Coronary artery (tissue), 2 donors: ENCODE measurements around the gene SEPTIN1.

ENCODE experiments used
- DNase-seq: peaks from one replicate; pipeline ENCODE4 v3.0.0-alpha.2; 2017; ENCODE audit warnings: low spot score
- H3K27ac ChIP-seq, 2 donors: fragments of 200-600 bp; sonication (generic); one replicate each; pipeline ENCODE4 v1.5.1; 2016 to 2019
- H3K4me3 ChIP-seq: fragments of 200-600 bp; sonication (generic); 2 replicates; pipeline ENCODE4 v1.5.1; 2016; ENCODE audit warnings: mild to moderate bottlenecking, moderate library complexity
- TF ChIP-seq, protein P1 (sequence below): fragments of 200-600 bp; sonication (generic); IDR thresholded peaks from one replicate; pipeline ENCODE4 v1.5.1; 2019; ENCODE audit warnings: antibody characterized with exemption

Gene SEPTIN1

DNA sequence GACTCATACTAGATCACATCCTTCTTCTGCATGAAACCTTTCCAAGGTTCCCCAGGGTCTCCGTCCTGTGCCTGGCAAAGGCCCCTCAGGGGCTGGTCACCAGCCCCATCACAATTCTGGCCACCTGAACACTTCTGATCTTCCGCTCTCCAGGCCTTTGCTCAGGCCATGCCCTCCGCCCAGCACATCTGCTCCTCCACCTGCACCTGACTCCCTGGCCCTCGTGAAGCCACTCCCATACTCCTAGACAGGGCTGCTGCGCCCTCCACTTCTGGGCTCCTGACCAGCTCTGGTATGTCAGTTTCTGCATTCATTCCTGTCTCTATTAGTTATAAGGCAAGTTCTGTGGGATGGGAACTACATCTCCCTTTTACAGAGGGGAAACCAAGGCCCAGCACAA lies 9.6 kb downstream of the SEPTIN1 start:
- Histone ChIP-seq H3K4me3 (no peak overlapping the region), H3K27ac (no peak overlapping the region)
- DNase-seq, result no peak
- TF ChIP-seq, protein P1, sequence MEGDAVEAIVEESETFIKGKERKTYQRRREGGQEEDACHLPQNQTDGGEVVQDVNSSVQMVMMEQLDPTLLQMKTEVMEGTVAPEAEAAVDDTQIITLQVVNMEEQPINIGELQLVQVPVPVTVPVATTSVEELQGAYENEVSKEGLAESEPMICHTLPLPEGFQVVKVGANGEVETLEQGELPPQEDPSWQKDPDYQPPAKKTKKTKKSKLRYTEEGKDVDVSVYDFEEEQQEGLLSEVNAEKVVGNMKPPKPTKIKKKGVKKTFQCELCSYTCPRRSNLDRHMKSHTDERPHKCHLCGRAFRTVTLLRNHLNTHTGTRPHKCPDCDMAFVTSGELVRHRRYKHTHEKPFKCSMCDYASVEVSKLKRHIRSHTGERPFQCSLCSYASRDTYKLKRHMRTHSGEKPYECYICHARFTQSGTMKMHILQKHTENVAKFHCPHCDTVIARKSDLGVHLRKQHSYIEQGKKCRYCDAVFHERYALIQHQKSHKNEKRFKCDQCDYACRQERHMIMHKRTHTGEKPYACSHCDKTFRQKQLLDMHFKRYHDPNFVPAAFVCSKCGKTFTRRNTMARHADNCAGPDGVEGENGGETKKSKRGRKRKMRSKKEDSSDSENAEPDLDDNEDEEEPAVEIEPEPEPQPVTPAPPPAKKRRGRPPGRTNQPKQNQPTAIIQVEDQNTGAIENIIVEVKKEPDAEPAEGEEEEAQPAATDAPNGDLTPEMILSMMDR, result no peak

DNA sequence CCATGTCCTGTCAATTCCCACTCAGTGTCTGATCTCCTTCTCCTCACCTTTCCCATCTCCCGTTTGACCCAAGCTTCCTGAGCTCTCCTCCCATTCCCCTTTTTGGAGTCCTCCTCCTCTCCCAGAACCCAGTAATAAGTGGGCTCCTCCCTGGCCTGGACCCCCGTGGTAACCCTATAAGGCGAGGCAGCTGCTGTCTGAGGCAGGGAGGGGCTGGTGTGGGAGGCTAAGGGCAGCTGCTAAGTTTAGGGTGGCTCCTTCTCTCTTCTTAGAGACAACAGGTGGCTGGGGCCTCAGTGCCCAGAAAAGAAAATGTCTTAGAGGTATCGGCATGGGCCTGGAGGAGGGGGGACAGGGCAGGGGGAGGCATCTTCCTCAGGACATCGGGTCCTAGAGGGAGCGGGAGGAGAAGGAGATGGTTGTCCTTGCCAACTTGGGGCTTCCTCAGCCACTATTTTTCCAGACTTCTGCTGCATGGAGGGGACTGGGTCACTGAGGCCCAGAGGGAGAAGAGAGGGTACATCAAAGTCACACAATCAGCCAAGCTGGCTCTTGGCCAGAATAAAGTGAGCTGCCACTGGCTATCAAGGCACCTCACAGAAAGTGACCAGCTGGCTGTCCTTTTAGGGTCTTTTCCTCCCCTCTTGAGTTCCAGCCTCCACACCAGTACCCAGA lies 10.2 kb downstream of the SEPTIN1 start:
- DNase-seq, result no peak
- Histone ChIP-seq H3K27ac (peak overlapping the region in 1 of 2 donors; percentile 96), H3K4me3 (no peak overlapping the region)
- TF ChIP-seq, protein P1, result no peak

DNA sequence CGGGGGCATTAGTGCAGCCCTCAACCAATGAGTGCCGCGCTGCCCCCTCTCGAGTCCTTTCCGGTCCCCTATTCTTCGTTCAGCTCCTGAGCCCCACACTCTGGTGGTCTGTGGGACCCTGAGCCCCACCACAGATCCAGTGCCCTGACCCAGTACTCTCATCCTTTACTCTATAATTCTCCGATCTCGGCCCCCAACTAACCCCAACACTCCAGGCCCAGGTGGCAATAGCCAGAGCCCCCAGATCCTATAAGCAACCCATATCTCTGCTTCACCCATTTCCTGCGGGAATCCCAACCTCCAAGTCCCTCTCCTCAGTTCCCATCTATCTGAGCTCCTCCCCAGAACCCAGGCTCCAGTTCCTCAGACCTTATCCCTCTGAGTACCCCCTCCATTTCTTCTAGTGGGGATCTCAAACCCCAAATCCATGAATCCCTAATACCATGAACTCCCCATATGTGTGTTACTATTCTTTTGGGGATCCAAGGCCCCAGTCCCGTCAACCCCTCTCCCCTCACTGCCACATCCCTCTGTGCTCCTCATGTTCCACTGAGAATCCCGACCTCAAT lies 11.0 kb downstream of the SEPTIN1 start:
- DNase-seq, result no peak
- peak overlapping the region; percentile 73 to 96 for H3K27ac ChIP-seq
- H3K4me3 ChIP-seq, result peak overlapping the region; percentile 75
- TF ChIP-seq, protein P1, result no peak

DNA sequence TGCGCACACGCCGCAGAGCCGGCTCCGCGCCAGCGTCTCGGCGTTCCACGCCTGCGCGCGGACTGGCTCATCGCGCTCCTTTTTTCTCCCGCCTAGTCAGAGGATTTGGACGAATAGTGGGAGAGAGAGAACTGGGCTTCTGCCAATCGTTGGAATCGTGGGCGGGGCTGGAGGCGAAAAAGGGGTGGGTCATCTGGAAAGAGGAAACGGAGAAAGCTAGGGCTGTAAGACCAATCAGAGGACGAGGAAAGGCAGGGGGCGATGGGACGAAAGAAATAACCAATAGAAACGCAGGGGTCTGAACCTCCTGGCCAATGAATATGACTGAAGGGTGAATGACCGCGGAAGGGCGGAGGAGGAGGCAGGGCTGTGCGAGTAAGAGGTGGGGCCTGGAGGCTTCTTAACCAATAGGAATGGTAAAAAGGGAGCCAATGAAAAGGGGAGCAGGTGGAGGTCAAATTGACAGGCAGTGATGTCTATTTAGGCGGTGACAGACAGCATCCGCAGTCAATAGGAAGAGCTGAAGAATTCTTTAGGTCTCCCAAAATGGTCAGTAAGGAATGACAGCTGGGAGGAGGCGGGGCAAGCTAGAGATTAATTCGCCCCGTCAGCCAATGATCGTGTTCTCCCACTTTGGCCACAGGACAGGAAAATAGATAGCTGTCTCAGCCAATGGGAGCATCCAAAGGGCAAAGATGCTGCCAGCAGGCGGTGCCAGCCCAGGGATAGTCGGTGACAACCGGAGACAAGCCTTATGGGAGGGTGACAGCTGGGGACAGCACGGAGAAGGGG lies 11.7 kb downstream of the SEPTIN1 start, which contains the start of gene TBC1D10B:
TSS of gene TBC1D10B (minus strand) at position 39 of the 792 bp plus-strand sequence. CDS start 311 bp downstream, outside the sequence.
- DNase-seq, result peak; percentile 100
- TF ChIP-seq, protein P1, result no peak
- peak within 1 kb of the TSS; percentile 98 for H3K4me3 ChIP-seq
- peak within 1 kb of the TSS; percentile 73 to 99 for H3K27ac ChIP-seq

DNA sequence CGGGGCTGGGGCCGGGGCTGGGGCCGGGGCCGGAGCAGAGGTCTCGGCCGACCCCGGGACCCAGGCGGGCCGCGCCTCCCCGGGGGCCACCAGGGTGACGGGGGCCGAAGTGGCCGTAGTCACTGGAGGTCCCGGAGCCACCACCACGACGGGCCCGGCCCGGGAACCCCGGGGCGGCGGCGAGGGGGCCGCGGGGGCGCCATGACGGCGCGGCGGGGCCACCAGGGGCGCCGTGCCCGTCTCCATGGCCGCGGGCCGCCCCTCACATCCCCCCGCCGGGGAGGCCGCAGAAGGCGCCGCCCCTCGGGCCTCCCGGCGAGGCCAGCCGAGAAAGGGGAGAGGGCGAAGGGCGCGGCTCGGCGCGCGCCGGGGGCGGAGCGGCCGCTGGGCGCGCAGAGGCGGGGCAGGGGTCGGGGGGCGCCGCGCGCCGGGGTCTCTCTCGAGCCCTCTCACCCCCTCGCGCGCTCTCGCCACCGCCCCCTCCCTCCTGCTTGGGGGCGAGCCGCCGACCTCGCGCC lies 12.4 kb downstream of the SEPTIN1 start:
- H3K27ac ChIP-seq, result peak overlapping the region; percentile 68 to 99
- TF ChIP-seq, protein P1, result no peak
- DNase-seq, result no peak
- peak overlapping the region; percentile 98 for H3K4me3 ChIP-seq

DNA sequence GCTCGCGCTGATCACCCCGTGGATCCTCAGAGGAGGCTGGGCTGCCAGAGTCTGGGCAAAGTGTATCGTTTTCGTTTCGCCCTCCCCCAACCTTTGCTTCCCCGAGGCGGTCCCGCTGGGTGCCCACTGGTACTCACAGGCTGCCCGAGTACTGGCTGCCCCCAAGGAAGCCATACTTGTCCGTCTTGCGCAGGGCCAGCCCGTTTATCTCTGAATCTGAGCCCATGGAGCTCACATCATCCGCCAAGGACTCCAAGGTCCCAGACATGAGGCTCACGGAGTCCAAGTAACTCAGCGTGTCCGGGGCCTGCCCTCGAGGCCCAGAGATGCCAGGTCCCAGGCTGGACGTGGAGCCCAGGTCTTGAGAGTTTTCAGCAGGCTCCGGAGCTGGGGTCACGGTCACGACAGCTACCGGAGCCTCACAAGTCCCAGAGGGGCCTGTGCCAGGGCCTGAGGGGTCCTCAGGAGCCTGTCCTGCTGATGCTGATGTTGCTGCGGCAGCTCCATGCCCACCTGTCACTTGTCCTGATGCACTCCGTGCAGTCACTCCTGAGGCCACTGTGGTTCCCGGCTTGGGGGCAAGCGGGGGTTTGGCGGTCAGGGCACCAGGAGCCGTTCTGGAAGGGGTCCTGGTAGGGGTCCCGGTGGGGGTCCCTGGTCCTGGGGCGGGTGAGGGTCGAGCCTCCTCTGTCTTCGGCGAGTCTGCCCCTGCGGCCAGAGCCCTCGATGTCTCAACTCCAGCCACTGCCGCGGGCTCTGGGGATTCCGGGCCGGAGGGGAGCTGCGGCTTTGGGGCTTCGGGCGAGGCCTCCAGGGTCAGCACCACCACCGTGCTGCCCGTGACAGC lies 13.0 kb downstream of the SEPTIN1 start:
- H3K4me3 ChIP-seq, result peak overlapping the region; percentile 98
- TF ChIP-seq, protein P1, result no peak
- peak overlapping the region; percentile 68 to 99 for H3K27ac ChIP-seq
- DNase-seq, result no peak
